HCT116 (cell line): Measurements from ENCODE around the gene HTRA3.

Experiments used
- EZH2 ChIP-seq: fragments of 200-600 bp; sonication (generic); IDR thresholded peaks from 2 replicates; pipeline ENCODE4 v1.6.1; 2017; ENCODE audit warnings: antibody characterized with exemption, mixed run types
- JUND ChIP-seq: IDR thresholded peaks from 2 replicates; pipeline ENCODE4 v1.6.1; 2012
- POLR2AphosphoS5 ChIP-seq: IDR thresholded peaks from 2 replicates; pipeline ENCODE4 v1.6.1; 2011; ENCODE audit warnings: mild to moderate bottlenecking, low read depth, low read length, moderate library complexity
- SIN3A ChIP-seq: IDR thresholded peaks from 2 replicates; pipeline ENCODE4 v1.6.1; 2012; ENCODE audit warnings: low read depth
- TF ChIP-seq, protein P1 (sequence below), 3 experiments: fragments of 200-600 bp in 1 of 3; sonication (generic) in 1 of 3; IDR thresholded peaks in 2 of 3; conservative IDR thresholded peaks in 1 of 3; 2 replicates each; pipeline ENCODE4 v1.5.1; 2012 to 2017; ENCODE audit warnings: low read depth in 2 of 3, low read length in 2 of 3, antibody characterized with exemption in 1 of 3, borderline replicate concordance in 1 of 3, control low read depth in 1 of 3, mild to moderate bottlenecking in 1 of 3, mixed read lengths in 1 of 3, mixed run types in 1 of 3, moderate library complexity in 1 of 3; ENCODE audit not compliant: insufficient read depth in 1 of 3

DNA sequence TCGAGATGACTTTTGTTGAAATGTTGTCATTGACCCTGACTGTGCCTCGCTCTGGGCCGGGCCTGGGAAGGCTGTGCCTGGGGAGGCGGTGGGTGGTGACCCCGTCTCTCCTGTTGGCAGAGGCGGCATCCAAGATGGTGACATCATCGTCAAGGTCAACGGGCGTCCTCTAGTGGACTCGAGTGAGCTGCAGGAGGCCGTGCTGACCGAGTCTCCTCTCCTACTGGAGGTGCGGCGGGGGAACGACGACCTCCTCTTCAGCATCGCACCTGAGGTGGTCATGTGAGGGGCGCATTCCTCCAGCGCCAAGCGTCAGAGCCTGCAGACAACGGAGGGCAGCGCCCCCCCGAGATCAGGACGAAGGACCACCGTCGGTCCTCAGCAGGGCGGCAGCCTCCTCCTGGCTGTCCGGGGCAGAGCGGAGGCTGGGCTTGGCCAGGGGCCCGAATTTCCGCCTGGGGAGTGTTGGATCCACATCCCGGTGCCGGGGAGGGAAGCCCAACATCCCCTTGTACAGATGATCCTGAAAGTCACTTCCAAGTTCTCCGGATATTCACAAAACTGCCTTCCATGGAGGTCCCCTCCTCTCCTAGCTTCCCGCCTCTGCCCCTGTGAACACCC is 36.4 kb downstream of the HTRA3 start:
- TF ChIP-seq, protein P1, sequence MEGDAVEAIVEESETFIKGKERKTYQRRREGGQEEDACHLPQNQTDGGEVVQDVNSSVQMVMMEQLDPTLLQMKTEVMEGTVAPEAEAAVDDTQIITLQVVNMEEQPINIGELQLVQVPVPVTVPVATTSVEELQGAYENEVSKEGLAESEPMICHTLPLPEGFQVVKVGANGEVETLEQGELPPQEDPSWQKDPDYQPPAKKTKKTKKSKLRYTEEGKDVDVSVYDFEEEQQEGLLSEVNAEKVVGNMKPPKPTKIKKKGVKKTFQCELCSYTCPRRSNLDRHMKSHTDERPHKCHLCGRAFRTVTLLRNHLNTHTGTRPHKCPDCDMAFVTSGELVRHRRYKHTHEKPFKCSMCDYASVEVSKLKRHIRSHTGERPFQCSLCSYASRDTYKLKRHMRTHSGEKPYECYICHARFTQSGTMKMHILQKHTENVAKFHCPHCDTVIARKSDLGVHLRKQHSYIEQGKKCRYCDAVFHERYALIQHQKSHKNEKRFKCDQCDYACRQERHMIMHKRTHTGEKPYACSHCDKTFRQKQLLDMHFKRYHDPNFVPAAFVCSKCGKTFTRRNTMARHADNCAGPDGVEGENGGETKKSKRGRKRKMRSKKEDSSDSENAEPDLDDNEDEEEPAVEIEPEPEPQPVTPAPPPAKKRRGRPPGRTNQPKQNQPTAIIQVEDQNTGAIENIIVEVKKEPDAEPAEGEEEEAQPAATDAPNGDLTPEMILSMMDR (IDR thresholded peaks at IDR 0.05 in 2 of 3, conservative IDR thresholded peaks at IDR 0.05 in 1 of 3; ENCODE audit: borderline replicate concordance in 1 of 3, insufficient read depth in 1 of 3, low read depth in 2 of 3, low read length in 2 of 3) = no peak
- TF ChIP-seq EZH2 (no peak), POLR2AphosphoS5 (no peak), SIN3A (no peak), JUND (no peak)
